ENCODE data around the gene BPIFB1. TPM values are rescaled to one million over a fixed set of nuclear protein-coding genes. Genes with fewer than 3 reads are reported as not detected.

BPIFB1 gene
- total and polyA plus RNA-seq, 2 donors (not counting 3 experiments of a cell fraction or from before 2014, with no cell fraction given), result not detected

DNA sequence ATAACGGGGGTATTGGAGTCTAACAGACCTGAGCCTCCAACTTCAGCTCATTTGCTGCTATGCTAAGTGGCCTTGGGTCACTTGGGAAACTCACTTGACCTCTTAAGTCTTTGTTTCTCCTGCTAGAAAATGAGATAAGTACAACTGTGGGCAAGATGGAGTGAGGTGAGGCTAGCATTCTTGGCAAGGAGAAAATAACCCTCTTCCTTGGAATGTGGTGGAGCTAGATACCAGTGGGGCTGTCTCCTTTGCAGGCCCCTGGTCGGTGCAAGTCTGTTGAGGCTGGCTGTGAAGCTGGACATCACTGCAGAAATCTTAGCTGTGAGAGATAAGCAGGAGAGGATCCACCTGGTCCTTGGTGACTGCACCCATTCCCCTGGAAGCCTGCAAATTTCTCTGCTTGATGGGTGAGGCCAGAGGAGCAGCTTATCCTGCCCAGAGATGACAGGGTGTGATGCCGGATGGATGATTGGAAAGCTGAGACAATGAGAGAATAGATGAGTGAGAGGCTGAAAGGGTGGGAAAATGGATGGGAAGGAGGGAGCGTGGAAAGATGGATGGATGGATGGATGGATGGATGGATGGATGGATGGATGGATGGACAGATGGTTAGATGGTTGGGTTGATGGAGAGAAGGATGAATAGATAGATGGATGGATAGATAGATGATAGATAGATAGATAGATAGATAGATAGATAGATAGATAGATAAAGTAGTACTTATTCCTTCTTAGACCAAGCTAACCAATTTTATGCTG, 42.9 kb upstream of the BPIFB1 start:
- FAIRE-seq, result no peak
- ChIA-PET CTCF (interaction anchor here (0.9 kb wide), 1 partner anchor 12 kb away, joined by 3 read pairs; no protein-coding TSS in a partner anchor), POLR2A (no interaction called here)
- no peak overlapping the region for H3K4me3 ChIP-seq (replicated peaks in 1 of 3; ENCODE audit: insufficient read depth in 1 of 3, low read depth in 1 of 3, low read length in 3 of 3)
- dilution Hi-C loops (cut with MboI; ENCODE audit: extremely low pct_ligation_motif_present, low sequenced_read_pairs), result no loop called here
- H3K9ac ChIP-seq (replicated peaks; ENCODE audit: extremely low read depth, insufficient read depth, low read length), result no peak overlapping the region
- no peaks in the 10 kb centered on the region for H3K79me2 ChIP-seq (ENCODE audit: control insufficient read depth, insufficient read depth, low read length)
- no peaks in the 10 kb centered on the region for H4K20me1 ChIP-seq (replicated peaks; ENCODE audit: control insufficient read depth, extremely low read depth, insufficient read depth, low read length)
- no TSS peak for BruUV-seq (replicated peaks)
- H3K4me1 ChIP-seq (ENCODE audit: control insufficient read depth, extremely low read depth, insufficient read depth, low read length), result no peaks in the 10 kb centered on the region
- H3K27me3 ChIP-seq (ENCODE audit: control insufficient read depth in 2 of 2, insufficient read depth in 2 of 2, low read length in 2 of 2), result no peaks in the 10 kb centered on the region
- no peak overlapping the region for H3K4me2 ChIP-seq (ENCODE audit: insufficient read depth, low read length)
- no peaks in the 10 kb centered on the region for H3K36me3 ChIP-seq (ENCODE audit: control insufficient read depth in 2 of 2, extremely low read depth in 1 of 2, insufficient read depth in 2 of 2, low read length in 2 of 2)
- TF ChIP-seq JUN (IDR thresholded peaks at IDR 0.05; ENCODE audit: borderline replicate concordance, insufficient read depth, insufficient read length, low read depth) (no peak), GATA2 (IDR thresholded peaks at IDR 0.05; ENCODE audit: insufficient read depth, insufficient read length, low read depth, low read length) (no peak), MYC (IDR thresholded peaks at IDR 0.05; ENCODE audit: low read depth, low read length) (no peak), FOS (IDR thresholded peaks at IDR 0.05; ENCODE audit: borderline replicate concordance, insufficient read depth, low read length) (no peak), EZH2 (IDR thresholded peaks at IDR 0.05; ENCODE audit: borderline replicate concordance, low read depth, low read length, severe bottlenecking) (no peak), MAX (IDR thresholded peaks at IDR 0.05; ENCODE audit: insufficient read depth, insufficient read length) (no peak), POLR2A (IDR thresholded peaks at IDR 0.05; ENCODE audit: low read depth, low read length) (no peak), CTCF (IDR thresholded peaks at IDR 0.05; ENCODE audit: extremely low read depth in 1 of 2, insufficient read depth in 1 of 2, low read depth in 1 of 2, low read length in 2 of 2) (no peak), POLR2AphosphoS5 (IDR thresholded peaks at IDR 0.05; ENCODE audit: insufficient read depth, low read depth, low read length) (no peak)
- no peak overlapping the region for H3K27ac ChIP-seq (ENCODE audit: insufficient read depth, low read depth, low read length)
- intact Hi-C loops (cut with micrococcal nuclease), result no loop called here
- H3K9me3 ChIP-seq (replicated peaks; ENCODE audit: control insufficient read depth, insufficient read depth, low read length), result no peaks in the 10 kb centered on the region
- H3K9me1 ChIP-seq (replicated peaks; ENCODE audit: control insufficient read depth, extremely low read depth, insufficient read depth, low read length), result no peaks in the 10 kb centered on the region
- no peak for DNase-seq (ENCODE audit: low read depth, low spot score)
- no peak overlapping the region for H2AFZ ChIP-seq (ENCODE audit: low read depth, low read length)
